K562 (cell line): Measurements from ENCODE around the gene TSGA10IP. TPM values are rescaled to one million over a fixed set of nuclear protein-coding genes. Genes with fewer than 3 reads are reported as not detected.

Source experiments
- AFF1 ChIP-seq, 2 experiments: fragments of 450-650 bp; IDR thresholded peaks; 2 replicates each; pipeline ENCODE4 v1.6.1; 2018; ENCODE audit warnings: mild to moderate bottlenecking in 2 of 2, low read depth in 1 of 2; ENCODE audit not compliant: partially characterized antibody in 2 of 2
- ARHGAP35 ChIP-seq: fragments of 450-650 bp; IDR thresholded peaks from 2 replicates; pipeline ENCODE4 v1.6.1; 2018; ENCODE audit not compliant: partially characterized antibody
- C11orf30 ChIP-seq: fragments of 450-650 bp; IDR thresholded peaks from 2 replicates; pipeline ENCODE4 v1.6.1; 2016; ENCODE audit warnings: low read depth, mild to moderate bottlenecking
- COPS2 ChIP-seq: fragments of 450-650 bp; conservative IDR thresholded peaks from 2 replicates; pipeline ENCODE4 v1.6.1; 2016; ENCODE audit warnings: mild to moderate bottlenecking, moderate library complexity
- EP400 ChIP-seq: fragments of 450-650 bp; IDR thresholded peaks from 2 replicates; pipeline ENCODE4 v1.6.1; 2017; ENCODE audit warnings: antibody characterized with exemption, mild to moderate bottlenecking, moderate library complexity
- FOXA3 ChIP-seq, 2 experiments: fragments of 450-650 bp in 1 of 2; sonication (generic) in 1 of 2; formaldehyde crosslinking; IDR thresholded peaks in 1 of 2; conservative IDR thresholded peaks in 1 of 2; 2 replicates each; pipeline versions ENCODE4 v1.4.0 to v1.8.0; 2020 to 2022; ENCODE audit warnings: mild to moderate bottlenecking in 2 of 2, missing genetic modification reagents in 1 of 2
- FOXK1 ChIP-seq: sonication (generic); formaldehyde crosslinking; IDR thresholded peaks from 2 replicates; pipeline ENCODE4 v1.8.0; 2022; ENCODE audit warnings: missing genetic modification reagents, mild to moderate bottlenecking, borderline replicate concordance
- GTF2E2 ChIP-seq: fragments of 200-800 bp; sonication (Bioruptor generic); IDR thresholded peaks from 2 replicates; pipeline ENCODE4 v1.6.1; 2016; ENCODE audit warnings: missing genetic modification characterization, missing compliant biosample characterization
- MTF1 ChIP-seq: fragments of 250-450 bp; sonication (Bioruptor Pico); IDR thresholded peaks from 2 replicates; pipeline ENCODE4 v1.9.0; 2021; ENCODE audit warnings: moderate library complexity, mild to moderate bottlenecking, inconsistent platforms, borderline replicate concordance
- NCOA4 ChIP-seq: fragments of 450-650 bp; IDR thresholded peaks from 2 replicates; pipeline ENCODE4 v1.6.1; 2018; ENCODE audit warnings: mild to moderate bottlenecking; ENCODE audit not compliant: partially characterized antibody
- SUPT5H ChIP-seq: fragments of 450-650 bp; IDR thresholded peaks from 2 replicates; pipeline ENCODE4 v1.6.1; 2016
- ZNF165 ChIP-seq: fragments of 250-450 bp; sonication (Bioruptor Pico); IDR thresholded peaks from 2 replicates; pipeline ENCODE4 v1.4.0; 2020; ENCODE audit warnings: borderline replicate concordance
- ZNF644 ChIP-seq: fragments of 200-800 bp; sonication (Bioruptor generic); IDR thresholded peaks from 2 replicates; pipeline ENCODE4 v1.6.1; 2016; ENCODE audit warnings: low read depth, missing genetic modification characterization, missing compliant biosample characterization
- polyA plus RNA-seq, 8 experiments: library from polyadenylated mRNA; depleted of rRNA in 4 of 8; stranded (reverse) in 5 of 8; unstranded in 3 of 8; fragments of >200 nt; fragmentation: Nextera tagmentation in 2 of 8; fragmentation: Illumina TruSeq in 1 of 8; extraction: Ambion mirVana in 2 of 8; extraction: Trizol in 1 of 8; gene quantifications; 2 replicates each; pipeline versions ENCODE4 v1.2.1 to v1.2.3, GENCODE V29; 2011 to 2014; ENCODE audit warnings: inconsistent platforms in 1 of 8, missing spikeins in 1 of 8
- total RNA-seq, 7 experiments: library from RNA; depleted of rRNA in 6 of 7; stranded (reverse); fragments of >200 nt in 6 of 7; fragmentation: Illumina TruSeq in 2 of 7; extraction: Trizol in 2 of 7; gene quantifications; 2 replicates each; pipeline versions ENCODE4 v1.2.1 to v1.2.3, GENCODE V29; 2011 to 2021; ENCODE audit warnings: low replicate concordance in 1 of 7
- TF ChIP-seq, protein P1 (sequence below), 2 experiments: fragments of 450-650 bp in 1 of 2; sonication (generic) in 1 of 2; formaldehyde crosslinking in 1 of 2; IDR thresholded peaks; 2 replicates each; pipeline versions ENCODE4 v1.7.1 to v1.9.0; 2016 to 2022; ENCODE audit warnings: inconsistent platforms in 1 of 2, mild to moderate bottlenecking in 1 of 2, missing genetic modification reagents in 1 of 2

The TSGA10IP gene
- total and polyA plus RNA-seq, 9 of the 15 experiments (the other 6 are each of a cell fraction or from before 2014, with no cell fraction given), result not detected

- no peak for TF ChIP-seq FOXA3 (CRISPR knock-in tag; conservative IDR thresholded peaks at IDR 0.05 in 1 of 2, IDR thresholded peaks at IDR 0.05 in 1 of 2)
- TF ChIP-seq AFF1 (IDR thresholded peaks at IDR 0.05; ENCODE audit: low read depth in 1 of 2, partially characterized antibody in 2 of 2), result peak; percentile 74 to 79
- no peak for TF ChIP-seq ZNF644 (tag)
- no peak for TF ChIP-seq NCOA4
- TF ChIP-seq GTF2E2, result peak; percentile 86
- no peak for TF ChIP-seq ARHGAP35
- peak; percentile 94 for TF ChIP-seq SUPT5H
- TF ChIP-seq FOXK1 (CRISPR knock-in tag), result peak; percentile 95; the same call in 1 of the 2 replicates
- TF ChIP-seq EP400, result peak; percentile 88
- TF ChIP-seq COPS2, result no peak
- peak; percentile 69; the same call in 1 of the 2 replicates for TF ChIP-seq ZNF165 (CRISPR knock-in tag)
- TF ChIP-seq C11orf30, result peak; percentile 96
- TF ChIP-seq, protein P1, sequence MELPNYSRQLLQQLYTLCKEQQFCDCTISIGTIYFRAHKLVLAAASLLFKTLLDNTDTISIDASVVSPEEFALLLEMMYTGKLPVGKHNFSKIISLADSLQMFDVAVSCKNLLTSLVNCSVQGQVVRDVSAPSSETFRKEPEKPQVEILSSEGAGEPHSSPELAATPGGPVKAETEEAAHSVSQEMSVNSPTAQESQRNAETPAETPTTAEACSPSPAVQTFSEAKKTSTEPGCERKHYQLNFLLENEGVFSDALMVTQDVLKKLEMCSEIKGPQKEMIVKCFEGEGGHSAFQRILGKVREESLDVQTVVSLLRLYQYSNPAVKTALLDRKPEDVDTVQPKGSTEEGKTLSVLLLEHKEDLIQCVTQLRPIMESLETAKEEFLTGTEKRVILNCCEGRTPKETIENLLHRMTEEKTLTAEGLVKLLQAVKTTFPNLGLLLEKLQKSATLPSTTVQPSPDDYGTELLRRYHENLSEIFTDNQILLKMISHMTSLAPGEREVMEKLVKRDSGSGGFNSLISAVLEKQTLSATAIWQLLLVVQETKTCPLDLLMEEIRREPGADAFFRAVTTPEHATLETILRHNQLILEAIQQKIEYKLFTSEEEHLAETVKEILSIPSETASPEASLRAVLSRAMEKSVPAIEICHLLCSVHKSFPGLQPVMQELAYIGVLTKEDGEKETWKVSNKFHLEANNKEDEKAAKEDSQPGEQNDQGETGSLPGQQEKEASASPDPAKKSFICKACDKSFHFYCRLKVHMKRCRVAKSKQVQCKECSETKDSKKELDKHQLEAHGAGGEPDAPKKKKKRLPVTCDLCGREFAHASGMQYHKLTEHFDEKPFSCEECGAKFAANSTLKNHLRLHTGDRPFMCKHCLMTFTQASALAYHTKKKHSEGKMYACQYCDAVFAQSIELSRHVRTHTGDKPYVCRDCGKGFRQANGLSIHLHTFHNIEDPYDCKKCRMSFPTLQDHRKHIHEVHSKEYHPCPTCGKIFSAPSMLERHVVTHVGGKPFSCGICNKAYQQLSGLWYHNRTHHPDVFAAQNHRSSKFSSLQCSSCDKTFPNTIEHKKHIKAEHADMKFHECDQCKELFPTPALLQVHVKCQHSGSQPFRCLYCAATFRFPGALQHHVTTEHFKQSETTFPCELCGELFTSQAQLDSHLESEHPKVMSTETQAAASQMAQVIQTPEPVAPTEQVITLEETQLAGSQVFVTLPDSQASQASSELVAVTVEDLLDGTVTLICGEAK (IDR thresholded peaks at IDR 0.05), result peak; percentile 98
- TF ChIP-seq, protein P1 (CRISPR knock-in tag; IDR thresholded peaks at IDR 0.05), result no peak
- no peak for TF ChIP-seq MTF1 (CRISPR knock-in tag)
These were observed 16.2 kb downstream of the TSGA10IP start, which contains the start of gene SART1 (continued) for GRCh38 chr11:65961267-65962140.
